Measurements from ENCODE around the gene RBM4.

DNA sequence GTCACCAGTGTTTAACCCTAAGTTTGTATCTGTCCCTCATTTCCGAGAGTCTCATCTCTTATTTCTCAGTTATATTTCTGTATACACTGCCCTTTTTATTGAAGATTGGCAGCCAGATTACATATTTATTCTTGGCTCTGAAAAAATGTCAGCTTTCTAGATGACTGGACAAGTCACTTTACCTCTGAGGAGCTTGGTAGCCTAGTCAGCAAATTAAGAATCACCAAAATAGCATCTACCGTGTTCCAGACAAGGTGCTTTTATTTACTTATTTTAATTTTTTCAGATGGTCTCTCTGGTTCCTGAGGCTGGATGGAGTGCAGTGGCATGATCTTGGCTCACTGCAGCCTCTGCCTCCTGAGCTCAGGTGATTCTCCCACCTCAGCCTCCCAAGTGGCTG lies 5.6 kb upstream of the RBM4 start:
- TF ChIP-seq CTCF (IDR thresholded peaks at IDR 0.05 in 4 of 5, conservative IDR thresholded peaks at IDR 0.05 in 1 of 5): no peak
- TF ChIP-seq POLR2A (IDR thresholded peaks at IDR 0.05): no peak

Measured in gastrocnemius medialis (tissue), 4 donors.